Pancreas (tissue), 10 donors: ENCODE data around the gene SLC13A5. TPM values are rescaled to one million over a fixed set of nuclear protein-coding genes. Genes with fewer than 3 reads are reported as not detected.

Source experiments
- ATAC-seq, 4 donors: fragments of 200-7000 bp; cut with Tn5 transposase; one replicate each; pipeline versions ENCODE4 v1.8.0 to v1.9.1; 2020; ENCODE audit warnings: mild to moderate bottlenecking in 4 of 4, moderate library complexity in 4 of 4
- DNase-seq, 6 donors: peaks; one replicate each; pipeline ENCODE4 v3.0.0-alpha.2; 2020
- FAIRE-seq: peaks from 2 replicates; lab custom pipeline; 2012; peaks lifted over from hg19 to GRCh38; lab: Jason Lieb, UNC
- H3K27ac ChIP-seq, 4 donors: fragments of 200-600 bp; sonication (generic); 1 replicate in 3 of 4; 2 replicates in 1 of 4; pipeline versions ENCODE4 v1.5.0 to v1.8.0; 2020
- H3K27me3 ChIP-seq, 4 donors: fragments of 200-600 bp; one replicate each; pipeline ENCODE4 v1.8.0; 2021
- H3K36me3 ChIP-seq, 3 donors: fragments of 200-600 bp; sonication (generic) in 1 of 3; one replicate each; pipeline versions ENCODE4 v1.5.0 to v1.8.0; 2020 to 2021
- H3K4me1 ChIP-seq, 3 donors: fragments of 200-600 bp; one replicate each; pipeline ENCODE4 v1.8.0; 2021
- H3K4me3 ChIP-seq, 4 donors: fragments of 200-600 bp; sonication (generic) in 2 of 4; one replicate each; pipeline versions ENCODE4 v1.5.0 to v1.8.0; 2020 to 2021
- H3K9me3 ChIP-seq, 4 donors: fragments of 200-600 bp; one replicate each; pipeline ENCODE4 v1.8.0; 2021
- CTCF ChIP-seq, 4 donors: fragments of 200-600 bp; sonication (generic) in 3 of 4; IDR thresholded peaks; one replicate each; pipeline versions ENCODE4 v1.5.0 to v1.8.0; 2021; ENCODE audit warnings: antibody characterized with exemption in 4 of 4
- WGBS, 2 donors: extraction: QIAGEN DNeasy Blood & Tissue Kit; methylation state at CpG; one replicate each; pipeline ENCODE4 v1.1.7; 2013; 5-methylcytosine and 5-hydroxymethylcytosine counted together
- intact Hi-C, 3 donors: fragments of 100-400 bp; cut with DNase I; formaldehyde crosslinking; loops; one replicate each; pipeline versions ENCODE4 v1.11.1 to v1.14.2; 2022
- polyA plus RNA-seq, 2 donors: library from polyadenylated mRNA; stranded (reverse); fragments of 200-250 nt; gene quantifications; one replicate each; pipeline ENCODE4 v1.2.3, GENCODE V29; 2013
- total RNA-seq, 6 donors: library from RNA; stranded (reverse); fragmentation: NEBNext Ultra II Directional in 4 of 6; extraction: Animal tissue kit (Norgen Biotek cat#: 25700) in 4 of 6; gene quantifications; one replicate each; pipeline versions ENCODE4 v1.2.1 to v1.2.4, GENCODE V29; 2021 to 2023
- donor health status: healthy with polysubstance abuse.
- donor health status: DM: no; HTN: no; CAD: no; lungs with moderate emphysema.
- donor health status: DM: no; HTN: no; CAD: no.
- donor health status: control.
- donor health status: control.
- donor health status: Bipolar disorder and iron deficiency.
- donor health status: DM: yes; HTN: yes; CAD: no.
- donor health status: DM: no; HTN: no; CAD: no.
- donor health status: DM: no; HTN: no; CAD: no.
- donor health status: DM: yes; HTN: yes; CAD: no.

The SLC13A5 gene
- under 1 TPM in 2 of 6 donors, not detected in 4; 0.34 to 0.47 TPM for total RNA-seq
- polyA plus RNA-seq = under 1 TPM; 0.15 to 0.16 TPM

- H3K27ac ChIP-seq = no peak within 1 kb of the TSS
- H3K9me3 ChIP-seq = no peaks in the 10 kb centered on the region
- FAIRE-seq = no peak
- peaks cover 0 to 6% (median 4%) of the 10 kb centered on the region in 4 donors for H3K27me3 ChIP-seq
- 1 to 2% methylated on average over 53 to 71 of the region's 71 CpGs for WGBS, 2 donors
- peak within 1 kb of the TSS in 1 of 4 donors; percentile 35 for H3K4me3 ChIP-seq
- peak in 3 of 4 donors; percentile 71 to 78 (median 75) for ATAC-seq
- H3K36me3 ChIP-seq = no peaks in the 10 kb centered on the region
- peak in 1 of 6 donors; percentile 63 for DNase-seq
- intact Hi-C loops = no loop called here
- H3K4me1 ChIP-seq = no peaks in the 10 kb centered on the region
- TF ChIP-seq CTCF (IDR thresholded peaks at IDR 0.05) = no peak
These were observed at the start of gene SLC13A5 for GRCh38 chr17:6713130-6713917. Gene SLC13A5, minus strand, starts transcription at chr17:6713369. Its CDS starts 36 bp downstream, at chr17:6713333.

GRCh38 chr17:6761779-6762178 lies 48.6 kb upstream of the SLC13A5 start:
- no peak overlapping the region for H3K4me3 ChIP-seq
- H3K27ac ChIP-seq = no peak overlapping the region
- no peaks in the 10 kb centered on the region for H3K27me3 ChIP-seq
- FAIRE-seq (no peak), ATAC-seq (no peak), DNase-seq (no peak)
- no peaks in the 10 kb centered on the region for H3K36me3 ChIP-seq
- TF ChIP-seq CTCF (IDR thresholded peaks at IDR 0.05) = no peak
- H3K9me3 ChIP-seq = no peaks in the 10 kb centered on the region
- no peaks in the 10 kb centered on the region for H3K4me1 ChIP-seq
- intact Hi-C loops = no loop called here
- 74 to 78% methylated on average over 8 of the region's 8 CpGs for WGBS, 2 donors

- no peaks in the 10 kb centered on the region for H3K36me3 ChIP-seq
- 82 to 84% methylated on average over 2 of the region's 2 CpGs for WGBS, 2 donors
- H3K4me3 ChIP-seq = no peak overlapping the region
- intact Hi-C loops = no loop called here
- no peak for TF ChIP-seq CTCF (IDR thresholded peaks at IDR 0.05)
- no peak overlapping the region for H3K27ac ChIP-seq
- ATAC-seq = no peak
- no peak for DNase-seq
- no peaks in the 10 kb centered on the region for H3K27me3 ChIP-seq
- no peaks in the 10 kb centered on the region for H3K4me1 ChIP-seq
- H3K9me3 ChIP-seq = no peaks in the 10 kb centered on the region
- no peak for FAIRE-seq
These were observed 44.6 kb upstream of the SLC13A5 start for GRCh38 chr17:6757747-6758146.

- no peaks in the 10 kb centered on the region for H3K9me3 ChIP-seq
- intact Hi-C loops = no loop called here
- H3K27ac ChIP-seq = no peak overlapping the region
- DNase-seq = no peak
- no peaks in the 10 kb centered on the region for H3K36me3 ChIP-seq
- FAIRE-seq = no peak
- no peaks in the 10 kb centered on the region for H3K27me3 ChIP-seq
- no peak for ATAC-seq
- no peak for TF ChIP-seq CTCF (IDR thresholded peaks at IDR 0.05)
- WGBS, 2 donors = 60 to 61% methylated on average over 13 of the region's 13 CpGs
- no peaks in the 10 kb centered on the region for H3K4me1 ChIP-seq
- peak overlapping the region in 2 of 4 donors; percentile 18 to 38 for H3K4me3 ChIP-seq
These were observed 43.4 kb upstream of the SLC13A5 start for GRCh38 chr17:6756425-6757031.
